ENCODE data around the gene TRMU. TPM values are rescaled to one million over a fixed set of nuclear protein-coding genes. Genes with fewer than 3 reads are reported as not detected.

Gene TRMU
- total and polyA plus RNA-seq, 2 of the 8 experiments (the other 6 are each of a cell fraction or from before 2014, with no cell fraction given), result 43.4 to 70.6 TPM

DNA sequence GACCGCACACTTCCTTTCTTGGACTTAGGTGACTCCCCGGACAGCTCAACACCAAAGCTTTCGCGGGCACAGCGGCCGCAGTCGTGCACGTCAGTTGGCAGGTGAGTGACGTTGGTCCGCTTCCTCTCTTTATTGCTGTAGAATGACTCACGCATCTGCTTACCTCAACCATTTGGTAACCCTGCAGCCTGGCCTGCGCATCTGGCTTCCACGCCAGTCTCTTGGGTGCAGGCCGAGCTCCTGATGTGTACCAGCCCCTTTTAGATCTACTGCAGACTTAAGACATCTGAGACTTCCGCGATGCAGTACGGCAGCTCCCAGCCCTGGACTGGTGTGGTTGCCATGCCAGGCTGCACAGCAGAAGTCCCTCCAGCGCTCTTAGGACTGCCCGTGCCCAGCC lies 12.4 kb upstream of the TRMU start:
- H3K4me3 ChIP-seq (ENCODE audit: extremely low read depth in 1 of 4, insufficient read depth in 2 of 4, low read depth in 3 of 4, low read length in 4 of 4), result no peak overlapping the region
- no peak overlapping the region for H2BK20ac ChIP-seq (ENCODE audit: low read length)
- H3K56ac ChIP-seq (replicated peaks; ENCODE audit: insufficient read length, low read depth, low read length), result no peak overlapping the region
- H3K79me2 ChIP-seq (ENCODE audit: control insufficient read depth in 1 of 2, insufficient read depth in 2 of 2, low read length in 2 of 2), result no peaks in the 10 kb centered on the region
- H3K9ac ChIP-seq (replicated peaks in 1 of 4; ENCODE audit: extremely low read depth in 1 of 4, low read depth in 3 of 4, low read length in 3 of 4), result no peak overlapping the region
- H4K20me1 ChIP-seq (replicated peaks in 1 of 2; ENCODE audit: control insufficient read depth in 1 of 2, insufficient read depth in 2 of 2, low read length in 2 of 2), result peaks cover 7 to 12% of the 10 kb centered on the region in 2 experiments
- H4K91ac ChIP-seq (replicated peaks; ENCODE audit: insufficient read length, low read length), result no peak overlapping the region
- H4K5ac ChIP-seq (ENCODE audit: insufficient read length, low read depth, low read length), result no peak overlapping the region
- no peak overlapping the region for H3K4me2 ChIP-seq (ENCODE audit: insufficient read depth in 1 of 2, low read depth in 2 of 2, low read length in 2 of 2)
- H2AFZ ChIP-seq (ENCODE audit: low read length), result no peak overlapping the region
- WGBS, 2 experiments (ENCODE audit: extremely low coverage in 1 of 2, insufficient coverage in 1 of 2, insufficient read length in 1 of 2, insufficient replicate concordance in 2 of 2, low coverage in 1 of 2, low lambda C conversion rate in 2 of 2, missing lambda C conversion rate in 1 of 2), result 95% methylated on average over 19 of the region's 19 CpGs; no CpG with 5 or more reads in 1 of the 2 experiments
- CTCF ChIA-PET (ENCODE audit: partially characterized antibody), result interaction anchor here (0.6 to 1.6 kb wide), 4 partner anchors 11 to 374 kb away, joined by 3 to 4 read pairs (median 4); no protein-coding TSS in a partner anchor
- H2BK5ac ChIP-seq (ENCODE audit: low read depth, low read length), result no peak overlapping the region
- no peak overlapping the region for H3K4ac ChIP-seq (replicated peaks; ENCODE audit: insufficient read length, low read depth, low read length)
- no peak overlapping the region for H3K18ac ChIP-seq (ENCODE audit: extremely low read depth, low read length)
- H3K27me3 ChIP-seq (replicated peaks in 1 of 4; ENCODE audit: control insufficient read depth in 3 of 4, extremely low read depth in 1 of 4, insufficient read depth in 3 of 4, low read length in 3 of 4), result no peaks in the 10 kb centered on the region
- no peaks in the 10 kb centered on the region for H3K9me3 ChIP-seq (ENCODE audit: insufficient read depth in 2 of 2, low read depth in 1 of 2, low read length in 1 of 2)
- no peak overlapping the region for H4K8ac ChIP-seq (ENCODE audit: extremely low read depth, insufficient read depth, low read length)
- H3K4me1 ChIP-seq (replicated peaks in 1 of 4; ENCODE audit: control insufficient read depth in 3 of 4, insufficient read depth in 4 of 4, low read length in 3 of 4), result no peaks in the 10 kb centered on the region
- H3K23ac ChIP-seq (ENCODE audit: insufficient read length), result no peak overlapping the region
- no peaks in the 10 kb centered on the region for H3K23me2 ChIP-seq (ENCODE audit: low read depth, low read length)
- no peak overlapping the region for H3K27ac ChIP-seq (ENCODE audit: low read depth, low read length)
- FAIRE-seq (no peak), DNase-seq (ENCODE audit: low read depth in 1 of 2, low spot score in 2 of 2) (no peak)
- no peak overlapping the region for H2BK120ac ChIP-seq (replicated peaks; ENCODE audit: low read depth, low read length)
- TF ChIP-seq CHD2 (IDR thresholded peaks at IDR 0.05; ENCODE audit: low read length) (no peak), CEBPB (IDR thresholded peaks at IDR 0.05; ENCODE audit: low read depth, low read length) (no peak), CREB1 (IDR thresholded peaks at IDR 0.05) (no peak), YY1 (IDR thresholded peaks at IDR 0.05; ENCODE audit: low read depth, low read length) (no peak), KDM1A (IDR thresholded peaks at IDR 0.05; ENCODE audit: borderline replicate concordance, low read length) (no peak), EZH2 (IDR thresholded peaks at IDR 0.05; ENCODE audit: low read depth, low read length, severe bottlenecking) (no peak), PHF8 (conservative IDR thresholded peaks at IDR 0.05; ENCODE audit: low read depth, low read length) (no peak), EP300 (IDR thresholded peaks at IDR 0.05; ENCODE audit: borderline replicate concordance in 1 of 2, low read depth in 2 of 2, low read length in 2 of 2) (no peak), TBP (IDR thresholded peaks at IDR 0.05; ENCODE audit: low read depth, low read length) (no peak), RFX5 (IDR thresholded peaks at IDR 0.05; ENCODE audit: borderline replicate concordance, low read depth, low read length) (no peak), BRCA1 (IDR thresholded peaks at IDR 0.05; ENCODE audit: low read depth, low read length) (no peak), SP4 (IDR thresholded peaks at IDR 0.05; ENCODE audit: low read length) (no peak), SRF (IDR thresholded peaks at IDR 0.05; ENCODE audit: low read depth, low read length) (no peak)
- TF ChIP-seq, protein P1, sequence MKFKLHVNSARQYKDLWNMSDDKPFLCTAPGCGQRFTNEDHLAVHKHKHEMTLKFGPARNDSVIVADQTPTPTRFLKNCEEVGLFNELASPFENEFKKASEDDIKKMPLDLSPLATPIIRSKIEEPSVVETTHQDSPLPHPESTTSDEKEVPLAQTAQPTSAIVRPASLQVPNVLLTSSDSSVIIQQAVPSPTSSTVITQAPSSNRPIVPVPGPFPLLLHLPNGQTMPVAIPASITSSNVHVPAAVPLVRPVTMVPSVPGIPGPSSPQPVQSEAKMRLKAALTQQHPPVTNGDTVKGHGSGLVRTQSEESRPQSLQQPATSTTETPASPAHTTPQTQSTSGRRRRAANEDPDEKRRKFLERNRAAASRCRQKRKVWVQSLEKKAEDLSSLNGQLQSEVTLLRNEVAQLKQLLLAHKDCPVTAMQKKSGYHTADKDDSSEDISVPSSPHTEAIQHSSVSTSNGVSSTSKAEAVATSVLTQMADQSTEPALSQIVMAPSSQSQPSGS (IDR thresholded peaks at IDR 0.05; ENCODE audit: low read length), result no peak
- no peak overlapping the region for H2BK15ac ChIP-seq (ENCODE audit: low read length)
- peaks cover 12 to 42% (median 21%) of the 10 kb centered on the region in 4 experiments; a peak in 7 of 8 replicates for H3K36me3 ChIP-seq (ENCODE audit: control insufficient read depth in 2 of 4, insufficient read depth in 4 of 4, low read length in 3 of 4)
- H2AK5ac ChIP-seq (ENCODE audit: low read depth, low read length), result no peak overlapping the region
- H3K79me1 ChIP-seq (ENCODE audit: low read depth, low read length), result peaks cover 5% of the 10 kb centered on the region; the same call in 1 of the 2 replicates
- no peak overlapping the region for H3K14ac ChIP-seq (ENCODE audit: insufficient read length)
- no peak overlapping the region for H2BK12ac ChIP-seq (ENCODE audit: low read depth, low read length)
- POLR2A ChIA-PET (ENCODE audit: partially characterized antibody), result interaction anchor here (0.6 kb wide), 2 partner anchors 25 to 210 kb away, joined by 3 read pairs; no protein-coding TSS in a partner anchor
